Fibroblast of lung (primary cell): Measurements from ENCODE around the gene TMEM51.

Experiments used
- CTCF ChIP-seq, 2 donors: IDR thresholded peaks in 1 of 2; conservative IDR thresholded peaks in 1 of 2; 1 replicate in 1 of 2; 2 replicates in 1 of 2; pipeline ENCODE4 v1.5.1; 2011 to 2012; ENCODE audit warnings: low read length in 2 of 2, control low read depth in 1 of 2, inconsistent platforms in 1 of 2, low read depth in 1 of 2, mild to moderate bottlenecking in 1 of 2
- EZH2 ChIP-seq: IDR thresholded peaks from 2 replicates; pipeline ENCODE4 v1.5.1; 2012; ENCODE audit warnings: low read length, control low read depth, mild to moderate bottlenecking; ENCODE audit errors: missing control alignments

- TF ChIP-seq CTCF (conservative IDR thresholded peaks at IDR 0.05 in 1 of 2, IDR thresholded peaks at IDR 0.05 in 1 of 2; ENCODE audit: low read depth in 1 of 2, low read length in 2 of 2) (no peak), EZH2 (no peak)
These were observed 105.5 kb downstream of the TMEM51 start for GRCh38 chr1:15258833-15259621.
